ENCODE data around the gene GPI.

Gene GPI

DNA sequence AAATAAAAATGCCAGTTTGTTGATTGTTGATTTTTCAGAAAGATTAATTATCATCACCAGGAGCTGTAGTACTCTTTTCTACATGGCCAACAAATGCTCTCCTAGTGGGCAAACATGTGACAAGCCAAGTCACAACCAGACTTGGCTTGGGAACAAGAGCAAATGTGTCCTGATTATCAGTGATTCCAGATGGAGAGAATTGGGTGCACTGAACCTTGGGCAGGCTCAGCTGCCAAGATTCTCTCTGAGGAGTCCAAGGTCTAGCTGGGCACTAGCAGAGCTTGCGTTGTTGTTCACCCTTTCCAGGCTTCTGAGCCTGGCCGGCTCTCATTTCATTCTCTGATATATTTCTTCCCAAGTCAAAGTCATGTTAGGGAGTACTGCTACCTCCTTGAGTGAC, 27.3 kb upstream of the GPI start:
- DNase-seq (ENCODE audit: extremely low read depth in 1 of 2, low read depth in 1 of 2): no peak

DNA sequence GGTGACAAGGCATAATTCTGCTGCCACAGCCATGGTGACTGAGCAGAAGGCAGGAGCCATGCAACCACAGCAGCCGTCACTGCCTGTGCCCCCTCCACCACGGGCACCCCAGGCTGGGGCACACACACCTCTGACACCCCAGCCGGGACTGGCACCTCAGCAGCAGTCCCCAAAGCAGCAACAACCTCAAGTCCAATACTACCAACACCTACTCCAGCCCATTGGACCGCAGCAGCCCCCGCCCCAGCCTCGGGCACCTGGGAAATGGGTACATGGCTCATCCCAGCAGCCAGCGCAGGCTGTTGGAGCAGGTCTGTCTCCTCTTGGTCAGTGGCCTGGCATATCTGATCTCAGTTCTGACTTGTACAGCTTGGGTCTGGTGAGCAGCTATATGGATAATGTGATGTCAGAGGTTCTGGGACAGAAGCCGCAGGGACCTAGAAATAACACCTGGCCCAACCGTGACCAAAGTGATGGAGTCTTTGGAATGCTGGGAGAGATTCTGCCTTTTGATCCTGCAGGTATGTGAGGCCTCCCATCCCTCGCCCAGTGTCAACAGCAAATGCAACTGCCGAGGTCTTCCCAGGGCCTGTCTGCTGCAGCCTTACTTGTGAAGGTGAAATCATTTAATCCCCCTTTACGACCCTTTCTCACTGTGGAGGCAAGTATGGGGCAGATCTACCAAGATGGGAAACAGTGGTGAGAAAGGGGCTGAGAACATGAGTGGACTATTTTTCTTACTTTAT, 22.9 kb upstream of the GPI start:
- no peak for DNase-seq (ENCODE audit: extremely low read depth in 1 of 2, low read depth in 1 of 2)

GRCh38 chr19:34343751-34344150, 21.2 kb upstream of the GPI start:
- DNase-seq (ENCODE audit: extremely low read depth in 1 of 2, low read depth in 1 of 2): no peak

GRCh38 chr19:34345947-34346351, 19.0 kb upstream of the GPI start:
- peak in 1 of 2 donors; percentile 59 for DNase-seq (ENCODE audit: extremely low read depth in 1 of 2, low read depth in 1 of 2)

DNA sequence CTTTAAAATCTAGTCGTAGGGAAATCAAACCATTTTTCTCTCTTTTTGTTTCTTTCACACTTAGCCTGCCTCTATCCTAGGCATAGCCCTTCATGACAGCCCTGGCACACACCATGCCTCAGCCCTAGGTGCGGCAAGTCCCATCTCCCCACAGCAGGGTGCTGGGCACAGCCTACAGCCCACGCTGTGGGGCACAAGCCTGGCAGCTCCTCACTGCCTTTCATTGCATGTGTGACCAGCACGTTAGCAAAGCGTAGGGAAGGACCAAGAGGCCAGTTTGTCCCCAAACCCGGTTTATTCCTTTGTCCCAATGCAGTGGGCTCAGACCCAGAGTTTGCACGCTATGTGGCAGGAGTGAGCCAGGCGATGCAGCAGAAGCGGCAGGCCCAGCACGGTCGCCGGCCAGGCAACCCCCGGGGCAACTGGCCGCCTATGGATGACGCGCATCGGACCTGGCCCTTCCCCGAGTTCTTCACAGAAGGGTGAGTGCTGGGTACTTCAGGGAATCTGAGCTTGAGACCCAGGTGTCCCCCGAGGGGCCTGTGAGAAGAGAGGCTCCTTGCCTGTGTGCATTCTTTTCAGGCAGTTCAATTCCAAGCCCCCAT, 17.3 kb upstream of the GPI start:
- DNase-seq (ENCODE audit: extremely low read depth in 1 of 2, low read depth in 1 of 2): no peak

GRCh38 chr19:34348899-34349487, 16.0 kb upstream of the GPI start:
- DNase-seq (ENCODE audit: extremely low read depth in 1 of 2, low read depth in 1 of 2): no peak

GRCh38 chr19:34350161-34350561, 14.8 kb upstream of the GPI start:
- DNase-seq (ENCODE audit: extremely low read depth in 1 of 2, low read depth in 1 of 2): peak in 1 of 2 donors; percentile 66

DNA sequence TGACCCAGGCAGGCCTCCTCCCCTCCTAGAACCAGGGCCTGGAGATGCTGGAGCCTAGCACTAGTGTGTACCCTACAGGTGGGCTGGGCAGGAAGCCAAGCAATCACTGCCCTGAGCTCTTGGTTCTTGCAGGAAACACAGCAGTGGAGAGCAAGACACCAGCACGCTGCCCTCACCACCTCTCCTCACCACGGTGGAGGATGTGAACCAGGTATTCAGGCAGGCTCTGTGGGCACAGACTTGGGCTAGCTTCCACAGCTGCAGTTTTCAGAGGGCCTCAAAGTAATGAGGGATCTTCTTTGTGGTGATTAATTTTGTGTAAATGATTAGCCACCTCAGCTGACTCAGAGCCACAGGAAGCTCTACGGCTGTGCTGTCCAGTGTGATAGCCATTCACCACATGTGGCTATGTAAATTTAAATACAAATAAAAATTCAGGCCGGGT, 13.6 kb upstream of the GPI start:
- DNase-seq (ENCODE audit: extremely low read depth in 1 of 2, low read depth in 1 of 2): no peak

- no peak for DNase-seq (ENCODE audit: extremely low read depth in 1 of 2, low read depth in 1 of 2)
These were observed 11.4 kb upstream of the GPI start for GRCh38 chr19:34353546-34353945.

GRCh38 chr19:34355201-34355600, 9.8 kb upstream of the GPI start:
- DNase-seq (ENCODE audit: extremely low read depth in 1 of 2, low read depth in 1 of 2): no peak

DNA sequence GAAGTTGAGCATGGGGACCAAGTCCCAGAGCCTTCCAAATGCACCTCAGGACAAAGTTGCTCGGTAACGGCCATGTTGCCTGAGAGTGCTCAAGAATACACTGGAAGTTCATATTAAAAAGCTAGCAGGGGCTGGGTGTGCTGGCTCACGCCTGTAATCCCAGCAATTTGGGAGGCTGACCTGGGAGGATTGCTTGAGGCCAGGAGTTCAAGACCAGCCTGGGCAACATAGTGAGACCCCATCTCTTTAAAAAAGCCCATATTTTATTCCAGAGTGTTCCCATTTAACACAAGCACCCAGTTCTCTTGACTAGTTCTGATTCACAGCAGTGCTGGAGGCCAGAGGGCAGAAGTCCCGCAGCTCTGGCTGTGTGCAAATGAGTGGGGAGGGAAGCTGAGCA, 8.1 kb upstream of the GPI start:
- DNase-seq (ENCODE audit: extremely low read depth in 1 of 2, low read depth in 1 of 2): no peak

DNA sequence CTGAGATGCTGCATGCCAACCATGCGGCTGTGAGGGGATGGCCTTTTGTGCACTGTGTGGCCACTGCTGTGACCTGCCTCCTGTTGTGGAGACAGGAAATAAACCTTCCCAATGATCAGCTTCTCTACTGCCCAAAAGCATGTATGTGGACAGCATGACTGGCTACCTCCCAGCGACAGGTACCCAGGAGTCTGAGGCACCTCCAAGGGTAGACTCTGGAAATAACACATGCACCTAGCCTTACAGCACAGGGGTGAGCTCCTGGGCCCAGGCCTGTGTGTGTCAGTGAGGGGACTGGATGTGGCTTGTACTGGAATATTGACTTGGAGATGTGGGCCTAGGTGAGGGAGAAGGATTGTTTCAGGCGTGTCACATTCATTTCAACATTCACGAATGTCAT, 7.6 kb upstream of the GPI start:
- no peak for DNase-seq (ENCODE audit: extremely low read depth in 1 of 2, low read depth in 1 of 2)

DNA sequence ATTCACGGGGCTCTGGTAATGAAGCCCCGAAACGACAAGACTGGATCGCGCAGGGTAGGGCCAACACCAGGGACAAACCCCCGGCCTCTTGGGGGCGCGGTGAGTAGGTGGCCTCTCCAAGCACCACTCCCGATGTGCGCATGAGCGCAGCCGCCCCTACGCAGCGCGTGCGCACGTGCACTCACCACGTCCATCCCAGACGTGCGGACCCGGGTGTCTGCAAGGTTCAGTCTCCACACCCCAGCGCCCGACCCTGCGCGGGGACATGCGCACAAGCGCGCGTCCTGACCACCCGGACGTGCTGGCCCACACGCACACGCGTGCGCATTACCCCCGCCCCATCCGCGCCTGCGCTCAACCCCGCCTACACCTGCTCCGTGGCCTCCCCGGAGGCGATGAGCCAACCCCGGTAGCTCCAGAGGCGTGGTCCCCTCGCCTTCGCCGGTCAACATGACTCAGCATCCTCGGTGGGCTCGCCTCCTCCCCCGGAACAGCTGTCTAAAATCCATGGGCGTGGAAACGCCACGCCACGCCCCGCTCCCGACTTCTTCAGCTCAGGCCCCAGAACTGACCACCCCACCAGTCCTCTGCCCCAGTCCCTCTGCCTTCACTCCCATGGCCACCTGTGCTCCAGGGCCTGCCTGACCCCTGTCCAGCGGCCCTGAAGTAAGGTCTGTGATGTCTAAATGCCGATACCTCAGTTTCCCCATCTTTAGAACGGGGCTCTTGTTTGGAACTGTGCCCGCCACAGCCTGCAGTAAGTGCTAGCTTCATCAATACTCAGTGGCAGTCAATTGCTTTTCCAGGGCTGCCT, 5.6 kb upstream of the GPI start:
- peak; percentile 98 to 100 for DNase-seq (ENCODE audit: extremely low read depth in 1 of 2, low read depth in 1 of 2)

- DNase-seq (ENCODE audit: extremely low read depth in 1 of 2, low read depth in 1 of 2): no peak
These were observed 5.1 kb upstream of the GPI start for GRCh38 chr19:34359954-34360315.

GRCh38 chr19:34360354-34360909, 4.6 kb upstream of the GPI start:
- no peak for DNase-seq (ENCODE audit: extremely low read depth in 1 of 2, low read depth in 1 of 2)

DNA sequence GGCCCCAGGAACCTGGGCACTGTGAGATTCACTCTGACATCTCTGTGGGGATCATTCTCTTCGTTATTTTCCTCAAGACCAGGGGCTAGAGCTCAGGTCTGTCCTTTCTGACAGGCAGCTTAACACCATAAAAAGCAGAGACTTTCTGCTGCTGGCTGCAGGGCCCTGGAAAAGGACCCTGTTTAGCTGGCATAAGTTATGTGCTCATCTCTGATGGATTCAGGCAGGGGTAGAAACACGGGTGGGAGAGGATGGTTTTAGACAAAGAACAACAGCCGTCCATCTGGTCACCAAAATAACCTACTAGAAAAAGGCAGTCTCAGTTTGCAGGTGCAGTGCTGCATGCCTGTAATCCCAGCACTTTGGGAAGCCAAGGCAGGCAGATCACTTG, 2.3 kb upstream of the GPI start:
- no peak for DNase-seq (ENCODE audit: extremely low read depth in 1 of 2, low read depth in 1 of 2)

- DNase-seq (ENCODE audit: extremely low read depth in 1 of 2, low read depth in 1 of 2): no peak
These were observed 1.9 kb upstream of the GPI start for GRCh38 chr19:34363094-34363493.

DNA sequence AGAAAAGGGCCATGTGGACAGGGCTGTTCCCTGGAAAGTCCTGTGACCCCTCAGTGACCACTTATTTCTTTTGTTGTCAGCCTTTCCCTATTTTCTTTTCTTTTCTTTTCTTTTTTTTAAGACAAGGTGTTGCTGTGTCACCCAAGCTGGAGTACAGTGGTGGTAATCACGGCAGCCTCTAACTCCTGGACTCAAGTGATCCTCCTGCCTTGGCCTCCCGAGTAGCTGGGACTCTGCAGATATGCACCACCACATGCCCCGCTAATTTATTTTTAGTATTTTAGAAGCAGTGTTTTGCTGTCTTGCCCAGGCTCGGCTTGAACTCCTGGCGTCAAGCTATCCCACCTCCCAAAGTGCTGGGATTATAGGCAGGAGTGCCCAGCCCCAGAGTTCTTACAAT, 1.1 kb upstream of the GPI start:
- no peak for DNase-seq (ENCODE audit: extremely low read depth in 1 of 2, low read depth in 1 of 2)

GRCh38 chr19:34364462-34364829, 550 bp upstream of the GPI start:
- no peak for DNase-seq (ENCODE audit: extremely low read depth in 1 of 2, low read depth in 1 of 2)

- no peak for DNase-seq (ENCODE audit: extremely low read depth in 1 of 2, low read depth in 1 of 2)
These were observed 736 bp downstream of the GPI start for GRCh38 chr19:34365463-34366401.
